Caki2 (cell line): ENCODE results near the gene IRX2. TPM values are rescaled to one million over a fixed set of nuclear protein-coding genes. Genes with fewer than 3 reads are reported as not detected.

Source experiments
- DNase-seq: peaks from one replicate; pipeline ENCODE4 v3.0.0-alpha.2; 2015; ENCODE audit warnings: low read depth
- in situ Hi-C: cut with HindIII; loops from 2 replicates; pipeline ENCODE4 v1.10.0; 2016; ENCODE audit warnings: low sequenced_read_pairs, low pct_unique_long_range_greater_than_20kb, mixed read lengths
- total RNA-seq: library from RNA; depleted of rRNA; stranded (reverse); fragments of >200 nt; shearing (Covaris generic); gene quantifications from 2 replicates; pipeline ENCODE4 v1.2.3, GENCODE V29; 2014; ENCODE audit warnings: low replicate concordance; rRNA removed

IRX2 gene
- not detected in 2 replicates for total RNA-seq

DNA sequence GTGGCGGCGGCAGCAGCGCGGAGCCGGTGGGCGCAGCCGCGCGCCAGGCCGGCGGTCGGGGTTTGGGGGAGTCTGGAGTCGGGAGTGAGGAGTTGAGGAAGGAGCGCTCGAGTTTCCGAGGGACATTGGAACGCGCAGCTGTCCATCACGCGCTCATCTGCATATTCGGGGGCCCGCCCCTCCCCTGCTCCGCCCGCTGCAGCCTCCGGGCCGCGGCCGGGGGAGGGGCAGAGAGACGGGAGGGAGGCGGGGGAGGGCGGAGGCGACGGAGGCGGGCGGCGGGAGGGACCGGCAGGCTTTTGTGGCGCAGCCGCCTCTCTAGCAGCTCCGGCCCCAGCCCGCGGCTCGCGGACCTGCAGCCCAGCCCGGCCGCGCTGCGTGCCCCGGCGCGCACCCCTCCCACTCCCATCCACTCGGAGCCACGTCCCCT, at the start of gene IRX2:
Gene IRX2 (minus strand): TSS at position 86 of the 430 bp plus-strand sequence. CDS start 264 bp downstream, outside the sequence.
- no peak for DNase-seq
- in situ Hi-C loops, result no loop called here

DNA sequence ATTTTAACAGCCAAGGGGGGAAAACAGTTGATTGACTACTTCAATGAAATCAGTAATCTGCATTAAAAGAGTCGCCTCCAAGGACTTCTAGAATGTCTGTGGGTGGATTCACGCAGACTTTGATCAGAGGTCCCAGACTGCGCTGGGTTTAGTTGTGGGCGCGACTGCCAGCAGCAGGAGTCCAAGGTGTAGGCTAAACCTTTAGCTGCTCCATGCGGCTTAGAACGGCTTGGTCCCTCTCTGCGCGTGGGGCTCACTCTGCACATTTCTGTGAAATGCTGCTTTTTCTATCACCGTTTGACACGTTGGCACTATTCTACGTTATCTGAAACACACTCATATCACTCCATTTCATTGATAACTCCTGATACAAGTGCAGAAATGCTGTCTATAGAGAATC, 48.6 kb upstream of the IRX2 start:
- no peak for DNase-seq
- in situ Hi-C loops, result no loop called here

DNA sequence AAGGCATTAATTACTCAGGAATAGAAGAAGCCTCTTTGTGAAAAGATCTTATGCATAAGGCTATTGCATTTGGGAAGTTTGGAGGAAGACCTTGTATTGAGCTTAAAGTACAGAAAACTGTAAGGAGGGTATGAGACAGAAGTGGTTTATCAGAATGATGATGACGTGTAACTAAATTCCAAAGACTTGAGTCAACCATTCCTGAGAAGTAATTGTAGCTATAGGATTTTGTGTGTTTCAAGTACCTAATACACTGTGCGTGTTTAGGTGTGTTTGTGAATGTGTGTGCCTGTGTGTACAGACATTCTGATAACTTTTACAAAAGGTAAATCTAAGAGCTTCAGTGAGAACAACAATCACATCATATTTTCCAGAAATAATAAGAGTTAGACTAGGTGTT, 46.5 kb upstream of the IRX2 start:
- no peak for DNase-seq
- in situ Hi-C loops, result no loop called here

DNA sequence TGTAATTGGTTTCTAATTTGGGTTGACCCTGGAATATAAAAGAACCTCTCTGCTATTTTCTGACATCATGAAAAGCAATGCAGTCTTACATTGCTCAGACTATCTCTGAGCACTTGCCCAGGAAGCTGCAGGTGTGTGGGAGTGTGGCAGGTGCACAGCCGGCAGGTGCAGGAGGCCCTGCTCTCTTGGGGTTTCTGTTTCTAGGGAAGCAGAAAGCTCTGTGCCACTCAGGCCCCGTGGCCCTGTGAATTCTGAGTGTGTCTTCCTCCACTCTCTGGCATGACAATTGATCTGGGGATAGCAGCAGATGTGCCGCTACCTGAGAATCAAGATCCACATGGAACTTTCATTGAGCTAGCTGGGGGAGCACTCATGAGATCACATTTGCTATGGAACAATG, 45.7 kb upstream of the IRX2 start:
- DNase-seq, result no peak
- in situ Hi-C loops, result no loop called here

DNA sequence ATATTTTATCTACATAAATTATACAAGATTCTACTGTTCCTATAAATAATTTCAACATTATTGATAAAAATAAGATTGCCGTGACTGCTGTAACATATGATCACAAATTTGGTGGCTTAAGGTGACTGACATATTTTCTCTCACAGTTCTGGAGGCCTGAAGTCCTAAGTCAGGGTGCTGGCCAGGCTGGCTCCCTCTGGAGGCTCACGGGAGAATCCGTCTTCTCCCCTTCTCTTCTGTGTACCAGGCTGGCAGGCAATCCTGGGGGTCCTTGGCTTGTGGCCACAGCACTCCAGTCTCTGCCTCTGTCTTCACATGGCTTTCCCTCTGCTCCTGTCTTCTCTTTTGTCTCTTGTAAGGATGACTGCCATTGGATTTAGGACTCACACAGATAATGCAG, 31.7 kb upstream of the IRX2 start:
- DNase-seq, result no peak
- in situ Hi-C loops, result no loop called here

DNA sequence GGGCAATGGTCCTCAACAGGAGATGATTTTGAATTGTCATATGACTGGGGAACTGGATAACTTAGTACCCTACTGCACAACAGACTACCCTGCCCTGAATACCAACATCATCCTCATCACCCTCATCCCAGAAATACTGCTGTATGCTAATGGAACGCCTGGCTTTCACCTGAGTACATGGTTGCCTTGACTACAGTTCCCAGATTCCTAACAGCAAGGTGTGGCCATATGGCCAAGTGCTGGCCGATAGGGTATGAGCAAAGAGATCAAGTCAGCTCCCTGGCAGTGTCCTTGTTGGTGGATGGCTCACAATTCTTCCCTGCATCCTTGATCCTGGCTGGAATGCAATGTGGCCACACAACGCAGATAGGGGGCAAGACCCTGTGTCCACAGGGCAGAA, 31.2 kb upstream of the IRX2 start:
- no peak for DNase-seq
- in situ Hi-C loops, result no loop called here

DNA sequence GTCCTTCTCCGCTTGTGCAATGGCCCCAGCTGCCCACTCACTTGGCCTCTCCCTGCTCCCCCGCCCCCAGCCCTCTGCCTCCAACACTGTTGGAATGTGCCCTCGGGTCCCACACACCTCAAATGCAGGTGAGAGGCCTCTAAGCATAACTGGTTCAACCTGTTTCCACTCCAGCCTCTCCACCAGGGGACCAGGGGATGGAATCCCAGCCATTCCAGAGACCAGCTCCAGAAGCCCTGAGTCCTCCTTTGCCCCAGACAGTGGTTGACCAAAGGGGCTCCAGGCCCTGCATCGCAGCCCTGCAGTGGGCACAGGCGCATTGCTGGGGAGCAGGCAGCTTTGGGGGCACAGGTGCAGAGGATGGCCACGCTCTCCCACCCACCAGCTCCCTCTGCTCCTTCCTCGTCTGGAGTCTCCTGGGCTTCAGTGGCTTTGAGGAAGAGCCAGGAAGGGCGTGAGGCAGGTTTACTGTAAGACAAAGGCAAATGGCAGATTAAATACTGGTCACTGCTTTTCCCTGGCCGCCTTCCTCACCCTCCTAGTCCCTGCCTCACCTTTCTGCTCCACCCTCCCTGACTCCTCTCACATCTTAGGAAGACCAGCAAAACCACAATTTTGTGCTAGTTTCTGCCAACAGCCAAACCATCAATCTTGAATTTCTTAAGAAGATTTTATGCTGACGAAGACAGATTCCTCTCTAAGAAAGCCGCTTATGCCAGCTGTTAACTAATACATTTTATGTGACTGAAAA, 29.1 kb upstream of the IRX2 start:
- DNase-seq, result no peak
- in situ Hi-C loops, result no loop called here

DNA sequence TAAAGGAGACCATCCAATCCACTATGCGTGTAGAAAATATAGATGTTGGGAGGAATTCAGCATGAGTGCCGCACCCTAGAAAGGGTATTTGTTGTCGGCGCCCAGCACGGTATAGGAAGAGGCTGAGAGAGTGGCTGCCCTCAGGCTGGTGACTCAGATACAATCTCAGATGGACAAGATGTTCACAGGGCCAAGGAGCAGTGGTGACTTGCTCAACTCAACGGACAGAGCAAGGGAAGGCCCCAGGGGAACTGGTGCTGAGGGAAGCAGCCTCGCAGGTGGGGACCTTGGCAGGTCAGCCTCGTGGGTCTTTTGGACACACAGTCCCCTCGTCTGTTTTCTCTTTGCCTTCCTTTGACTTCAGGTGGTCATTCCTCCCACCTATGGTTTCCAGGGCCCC, 28.0 kb upstream of the IRX2 start:
- in situ Hi-C loops, result no loop called here
- no peak for DNase-seq

DNA sequence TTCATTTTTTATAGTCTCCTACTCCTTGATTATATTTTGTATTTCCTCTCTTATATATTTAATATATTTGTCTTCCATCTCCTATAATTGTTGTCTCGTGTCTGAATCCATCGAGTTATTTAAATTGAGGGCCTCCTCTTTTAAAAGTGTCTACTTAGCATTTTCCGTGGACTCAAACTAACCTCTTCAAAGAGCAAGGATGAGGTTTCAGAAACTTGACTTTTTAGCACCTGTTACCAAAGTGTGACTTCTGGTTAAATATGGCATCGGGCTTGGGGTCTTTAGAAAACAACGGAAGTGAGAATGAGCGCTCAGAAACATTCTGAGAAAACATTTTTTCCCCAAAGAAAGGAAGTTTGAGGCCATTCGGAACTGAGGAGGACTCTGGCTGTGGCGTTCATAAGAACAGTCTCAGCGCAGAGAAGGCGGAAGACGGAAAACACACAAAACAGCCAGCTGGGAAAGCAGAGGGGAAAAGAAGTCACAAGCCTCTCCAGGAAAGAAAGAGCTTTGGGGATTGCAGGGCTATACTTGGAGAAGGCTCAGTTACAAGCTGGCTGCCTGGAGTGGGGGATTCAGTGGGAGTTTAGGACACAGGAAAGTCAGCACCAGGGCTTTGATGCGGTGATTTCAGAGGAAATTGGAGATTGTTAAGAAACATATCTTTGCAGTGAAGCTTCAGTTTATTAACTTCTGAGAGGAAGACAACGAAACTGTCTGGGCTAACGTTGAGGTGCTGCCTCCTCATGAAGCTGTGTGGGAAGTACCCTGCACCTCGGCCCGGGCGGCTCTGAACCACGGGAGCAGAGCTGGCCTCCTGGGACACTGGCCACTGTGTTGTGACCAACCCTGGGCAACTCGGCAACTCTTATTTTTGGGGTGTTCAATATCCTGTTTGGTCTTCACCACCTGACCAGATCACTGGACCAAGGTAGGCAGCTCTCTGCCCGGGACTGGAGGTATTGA, 25.1 kb upstream of the IRX2 start:
- in situ Hi-C loops, result no loop called here
- DNase-seq, result no peak

DNA sequence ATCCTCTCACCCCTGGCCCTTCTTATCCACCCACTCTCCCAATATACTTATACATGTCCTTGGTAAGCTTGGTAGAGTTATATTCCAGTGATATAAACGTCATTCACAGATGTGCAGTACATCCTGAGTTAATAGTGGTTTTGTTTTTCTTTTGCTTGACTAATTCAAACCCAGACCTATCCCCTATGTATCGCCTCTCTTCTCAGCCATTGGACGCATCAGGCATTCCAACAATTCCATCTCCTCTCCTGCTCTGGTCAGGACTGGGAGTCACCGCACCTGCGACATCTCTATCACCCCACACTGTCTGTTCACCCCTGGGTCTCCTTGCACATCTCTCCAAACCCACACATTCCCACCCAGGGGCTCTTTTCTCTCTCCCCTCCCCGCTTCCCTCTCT, 21.9 kb upstream of the IRX2 start:
- in situ Hi-C loops, result no loop called here
- DNase-seq, result no peak

DNA sequence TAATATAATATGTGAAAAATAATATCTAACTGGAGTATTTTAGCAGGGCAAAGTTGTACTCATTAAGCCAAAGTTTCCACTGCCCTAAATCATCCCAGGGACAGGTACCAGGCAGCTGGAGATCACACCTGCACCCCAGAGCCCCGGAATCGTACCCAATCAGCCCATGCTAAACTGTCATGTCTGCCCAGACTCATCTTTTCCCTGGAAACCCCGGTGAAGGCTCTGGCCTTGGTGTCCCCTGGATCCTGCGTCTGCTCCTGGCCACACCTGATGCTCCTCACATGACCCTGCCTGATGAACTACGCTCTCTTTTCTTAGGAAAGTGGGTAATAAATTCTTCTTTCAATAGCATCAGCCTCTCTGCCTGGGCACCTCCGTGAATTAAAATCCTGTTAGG, 15.6 kb upstream of the IRX2 start:
- in situ Hi-C loops, result no loop called here
- no peak for DNase-seq

DNA sequence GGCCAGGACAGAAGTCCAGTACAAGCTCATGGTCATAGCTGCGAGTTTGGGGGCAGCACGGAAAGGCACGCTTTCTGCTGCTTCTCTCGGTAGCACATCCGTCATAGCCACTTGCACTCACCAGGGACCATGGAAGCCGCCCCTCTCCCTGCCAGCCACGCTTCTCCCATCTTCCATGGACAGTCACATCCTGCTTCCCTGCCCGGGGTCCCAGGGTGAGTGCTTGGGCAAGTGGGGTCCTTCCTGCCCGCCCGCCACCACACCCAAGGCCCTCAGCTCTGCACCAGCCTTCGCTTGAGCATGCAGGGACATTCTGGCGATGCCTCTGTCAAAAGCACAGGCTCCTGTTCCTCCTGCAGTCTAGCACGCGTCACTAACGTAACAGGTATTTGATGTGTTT, 13.1 kb upstream of the IRX2 start:
- no peak for DNase-seq

DNA sequence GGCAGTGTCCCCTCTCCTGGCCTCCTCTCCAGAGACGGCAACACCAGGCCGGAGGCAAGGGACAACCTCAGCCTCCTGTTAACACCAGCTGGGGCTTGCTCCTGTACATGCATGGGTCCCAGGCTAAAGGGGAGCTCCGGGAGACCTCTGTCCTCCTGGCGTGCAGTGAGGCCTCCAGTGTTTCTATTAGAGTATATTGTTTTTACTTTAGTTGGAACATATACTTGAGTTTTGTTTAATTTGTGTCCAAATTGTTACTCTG, 12.0 kb upstream of the IRX2 start:
- in situ Hi-C loops, result no loop called here
- no peak for DNase-seq

More for the DNA sequence above, 13.1 kb upstream of the IRX2 start:
- in situ Hi-C loops, result no loop called here

DNA sequence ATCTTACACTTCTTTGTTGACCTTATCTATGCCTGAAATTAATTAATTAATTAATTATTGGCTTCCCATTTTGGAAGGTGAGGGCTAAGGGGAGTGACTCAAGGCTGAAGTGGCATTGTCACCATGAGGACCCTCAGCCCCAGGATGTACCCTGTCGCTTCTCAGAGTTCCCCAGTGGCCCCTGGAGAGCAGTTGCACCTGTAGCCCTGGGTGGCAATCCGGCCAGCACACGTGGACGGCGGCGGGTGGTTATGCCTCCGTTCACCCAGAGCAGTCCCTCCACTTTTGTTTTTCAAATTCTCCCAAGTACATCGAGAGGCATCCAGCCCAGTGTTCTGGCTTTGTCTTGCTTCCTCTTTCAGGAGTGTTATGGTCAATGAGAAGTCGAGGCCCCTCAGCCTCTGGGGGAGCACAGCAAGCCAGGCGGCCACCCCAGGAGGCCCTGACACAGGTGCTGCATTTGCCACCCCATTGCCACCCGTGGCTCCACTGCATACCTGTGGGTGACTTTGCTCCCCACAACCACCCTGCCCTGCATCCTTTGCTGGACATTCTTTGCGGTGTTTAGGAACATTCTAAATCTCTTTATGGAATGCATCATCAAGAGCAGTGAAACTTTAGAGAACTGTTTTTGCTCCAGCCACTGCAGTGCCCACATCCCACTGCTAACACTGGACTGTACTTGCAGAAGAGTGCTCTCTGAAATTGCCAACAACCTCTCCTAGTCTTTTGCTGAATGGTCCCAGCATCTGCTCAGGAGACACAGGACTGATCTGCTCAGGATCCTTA, 11.5 kb upstream of the IRX2 start:
- in situ Hi-C loops, result no loop called here
- DNase-seq, result no peak

DNA sequence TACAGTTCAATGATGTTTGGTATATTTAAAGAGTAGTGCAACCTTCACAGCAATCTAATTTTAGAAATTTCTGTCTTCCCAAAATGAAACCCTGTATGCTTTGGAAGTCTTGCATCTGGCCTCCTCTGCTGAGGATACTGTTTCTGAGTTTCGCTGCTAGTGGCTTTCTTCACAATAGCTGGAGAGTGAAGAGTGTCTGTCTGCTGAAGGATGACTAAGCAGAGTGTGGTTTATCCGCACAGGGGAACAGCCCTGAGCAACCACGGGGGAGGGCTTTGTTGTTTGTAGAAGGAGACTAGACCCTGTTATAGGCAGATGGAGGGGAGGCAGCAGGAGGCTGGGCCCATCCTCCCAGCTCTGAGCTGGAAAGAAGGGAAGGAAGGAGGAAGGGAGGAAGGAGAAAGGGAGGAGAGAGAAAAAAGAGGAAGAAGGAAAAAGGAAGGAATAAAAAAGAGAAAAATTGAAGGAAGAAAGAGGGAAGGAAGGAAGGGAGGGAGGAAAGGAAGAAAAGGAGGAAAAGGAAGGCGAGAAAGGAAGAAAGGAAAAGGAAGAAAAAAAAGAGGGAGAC, 10.5 kb upstream of the IRX2 start:
- no peak for DNase-seq
- in situ Hi-C loops, result no loop called here

DNA sequence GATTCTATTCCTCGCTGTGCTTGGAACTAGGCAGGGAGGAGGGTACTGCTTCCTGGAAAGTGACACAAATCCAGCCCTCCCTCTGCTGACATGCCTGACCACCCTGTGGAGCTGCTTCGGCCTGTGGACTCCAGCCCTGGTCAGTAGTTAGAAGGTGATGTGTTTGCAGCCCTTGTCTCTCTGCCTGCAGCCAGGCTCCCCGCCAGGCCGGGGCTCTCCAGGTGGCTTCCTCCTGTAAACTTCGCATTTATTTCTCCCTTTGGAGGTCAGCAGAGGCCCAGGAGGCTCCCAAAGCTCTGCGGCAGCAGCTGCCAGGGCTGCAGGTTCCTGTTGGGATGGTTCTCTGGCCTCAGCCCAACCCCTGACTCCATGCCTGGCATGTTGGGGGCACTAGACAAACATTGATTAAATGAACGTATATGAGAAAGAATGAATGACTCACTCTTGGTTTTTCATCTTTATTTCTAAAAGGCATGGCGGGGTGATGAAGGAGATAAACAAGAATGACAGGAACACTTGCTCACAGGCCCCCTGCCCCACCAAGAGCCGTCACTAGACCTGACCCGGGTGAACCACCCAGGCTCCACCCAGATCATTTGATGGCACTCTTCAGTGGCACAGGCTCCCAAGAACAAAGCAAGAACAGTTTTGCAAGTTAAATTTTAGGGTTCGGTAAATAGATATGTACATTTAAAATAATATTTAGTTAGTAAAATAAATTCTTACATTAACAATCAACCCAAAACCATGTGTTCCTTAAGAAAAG, 8.4 kb upstream of the IRX2 start:
- DNase-seq, result no peak

DNA sequence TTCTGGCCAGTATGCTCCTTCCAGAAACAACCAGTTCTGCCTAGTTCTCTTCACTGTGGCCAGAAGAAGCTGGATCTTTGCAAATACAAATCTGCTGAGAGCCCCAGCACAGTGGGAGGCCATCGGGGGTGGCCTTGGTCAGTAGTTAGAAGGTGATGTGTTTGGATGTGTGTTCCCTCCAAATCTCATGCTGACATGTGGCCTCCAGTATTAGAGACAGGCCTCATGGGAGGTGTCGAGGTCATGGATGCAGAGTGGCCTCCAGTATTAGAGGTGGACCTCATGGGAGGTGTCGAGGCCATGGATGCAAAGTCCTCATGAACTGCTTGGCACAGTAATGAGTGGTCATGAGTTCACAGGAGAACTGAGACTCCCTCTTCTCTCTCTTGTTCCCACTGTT, 7.6 kb upstream of the IRX2 start:
- no peak for DNase-seq
- in situ Hi-C loops, result no loop called here

More for the DNA sequence above, 8.4 kb upstream of the IRX2 start:
- in situ Hi-C loops, result no loop called here

DNA sequence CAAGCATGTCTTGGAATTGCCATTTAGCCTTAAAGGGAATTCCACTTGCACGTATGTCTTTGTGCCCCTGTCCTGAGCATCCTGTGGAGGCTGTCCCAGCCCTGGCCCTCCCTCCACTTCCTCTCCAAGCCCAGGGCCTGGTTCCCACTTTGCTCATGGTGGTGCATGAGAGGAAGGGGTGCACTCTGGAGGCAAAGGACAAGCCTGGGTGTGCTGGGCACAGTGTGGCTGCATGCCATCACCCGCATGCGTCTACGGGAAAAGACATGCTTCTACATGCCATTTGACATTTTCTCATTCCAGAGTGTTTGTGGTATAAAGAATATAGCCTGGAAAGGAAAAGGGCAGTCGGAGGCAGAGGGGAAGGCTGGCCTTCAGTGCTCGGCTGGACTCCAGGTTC, 7.2 kb upstream of the IRX2 start:
- no peak for DNase-seq
- in situ Hi-C loops, result no loop called here
